NCI-H510A (cell line): ENCODE results near the gene ATG13.
"Not testable (repeated sequence)": the region's sequence is repeated elsewhere in the genome, so short reads cannot be mapped to it uniquely, and the experiment has no call there.

Experiments
- DNase-seq: peaks from one replicate; lab custom pipeline; 2025; lab: John Stamatoyannopoulos, UW

The ATG13 gene

DNA sequence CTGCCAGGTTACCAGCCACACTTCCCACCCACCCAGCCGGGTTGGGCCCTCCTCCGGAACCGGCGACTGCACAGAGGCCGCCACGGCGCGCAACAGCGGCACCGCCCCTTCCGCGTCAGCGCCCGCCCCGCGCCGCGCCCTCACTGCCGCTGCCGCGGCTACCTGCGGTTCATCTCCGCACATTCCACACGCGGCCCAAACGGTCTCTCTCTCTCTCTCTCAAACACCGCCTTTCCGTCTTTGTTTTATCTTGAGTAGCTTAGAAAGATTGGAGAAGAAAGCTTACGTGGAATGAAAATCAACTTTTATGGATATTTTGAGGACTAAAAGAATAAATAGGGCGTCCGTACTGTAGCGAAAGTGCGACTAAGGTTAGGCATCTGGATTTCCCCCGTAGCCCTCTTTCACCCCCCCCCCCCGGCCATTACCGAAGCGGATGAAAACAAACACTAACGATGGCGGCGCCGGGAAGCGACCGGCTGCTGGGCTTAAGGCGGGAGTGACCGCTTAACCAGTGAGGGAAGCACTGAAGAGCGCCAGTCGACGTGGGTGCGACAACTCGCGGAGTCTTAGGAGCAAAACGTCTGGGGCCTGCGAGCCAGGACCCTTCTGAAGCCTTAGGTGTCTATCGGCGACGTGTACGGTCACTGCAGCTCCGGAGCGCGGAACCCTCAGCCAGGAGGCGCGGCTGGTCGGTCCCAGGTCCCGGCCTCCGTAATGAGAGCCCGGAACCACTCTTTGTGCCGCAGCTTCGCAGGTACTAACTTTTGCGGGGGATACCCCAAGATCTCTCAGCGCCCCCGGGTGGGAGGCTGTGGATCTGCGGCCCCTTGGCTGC is at the start of gene ATG13, which contains the start of gene HARBI1:
ATG13 (plus strand) TSS at position 420 of the 838 bp plus-strand sequence. CDS start 26,739 bp downstream, outside the sequence.
HARBI1 (minus strand) TSS at position 94 of the 838 bp plus-strand sequence. CDS start 990 bp downstream, outside the sequence.
- DNase-seq, result peak; percentile 25

GRCh38 chr11:46570790-46571398 is 46.5 kb upstream of the ATG13 start:
- DNase-seq, result no peak

DNA sequence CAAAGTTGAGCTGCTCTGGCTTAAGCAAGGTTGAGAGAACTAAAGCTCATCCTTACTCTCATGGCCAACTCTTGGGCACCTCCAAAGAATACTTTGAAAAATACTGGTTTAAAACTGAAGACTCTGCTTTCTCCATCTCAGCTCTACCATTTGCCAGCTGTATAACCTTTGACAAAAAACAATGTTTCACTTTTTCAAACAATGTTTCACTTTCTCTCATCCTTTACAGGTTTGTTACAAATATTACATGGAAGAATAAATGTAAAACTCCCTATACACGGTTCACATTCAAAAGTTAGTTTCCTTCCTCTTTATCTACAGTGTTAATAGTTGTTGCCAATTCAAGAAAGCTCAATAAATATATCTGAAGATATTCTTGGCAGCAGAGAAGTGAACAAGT is 42.7 kb upstream of the ATG13 start:
- no peak for DNase-seq

DNA sequence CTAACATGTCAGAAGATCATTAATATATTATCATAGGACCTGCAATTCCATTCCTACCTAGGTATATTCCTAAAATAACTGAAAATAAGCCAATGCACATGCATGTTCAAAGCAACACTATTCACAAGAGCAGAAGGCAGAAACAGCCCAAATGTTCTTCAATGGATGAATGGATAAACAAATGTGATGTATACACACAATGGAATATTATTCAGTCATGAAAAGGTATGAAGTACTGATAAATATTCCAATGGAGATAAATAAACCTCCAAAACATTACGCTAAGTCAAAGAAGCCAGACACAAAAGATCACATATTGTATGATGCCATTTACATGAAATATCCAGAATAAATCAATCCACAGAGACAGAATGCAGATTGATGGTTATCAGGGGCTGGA is 40.3 kb upstream of the ATG13 start:
- no peak for DNase-seq

DNA sequence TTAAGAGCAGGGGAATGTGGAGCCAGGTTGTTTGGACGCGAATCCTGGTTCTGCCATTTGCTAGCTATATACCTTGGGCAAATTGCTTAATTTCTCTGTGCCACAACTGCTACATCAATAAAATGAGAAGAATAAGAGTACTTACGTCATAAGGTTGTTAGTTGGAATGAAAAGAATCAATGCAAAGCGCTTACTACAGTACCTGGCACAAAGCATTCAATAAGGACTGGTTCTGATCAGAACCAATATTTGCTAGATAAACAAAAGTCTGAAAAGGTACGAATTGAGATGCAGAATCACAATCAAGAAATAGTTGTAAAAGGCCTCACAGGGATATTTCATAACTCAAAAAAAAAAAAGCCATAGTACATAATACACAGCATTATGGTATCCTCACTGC is 34.8 kb upstream of the ATG13 start:
- DNase-seq, result no peak

- DNase-seq, result not testable (repeated sequence)
Observed at GRCh38 chr11:46583513-46583912, 33.8 kb upstream of the ATG13 start.

DNA sequence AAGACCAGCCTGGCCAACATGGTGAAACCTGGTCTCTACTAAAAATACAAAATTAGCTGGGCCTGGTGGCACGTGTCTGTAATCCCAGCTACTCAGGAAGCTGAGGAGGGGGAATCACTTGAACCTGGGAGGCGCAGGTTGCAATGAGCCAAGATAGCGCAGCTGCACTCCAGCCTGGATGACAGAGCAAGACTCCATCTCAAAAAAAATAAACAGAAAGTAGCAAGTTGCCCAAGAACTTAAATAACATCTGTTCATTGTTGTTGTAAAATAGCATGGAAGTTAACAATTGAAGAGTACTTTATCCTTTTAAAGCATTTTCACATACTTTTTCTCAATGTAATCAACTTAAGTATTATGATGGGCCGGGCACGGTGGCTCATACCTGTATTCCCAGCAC is 29.2 kb upstream of the ATG13 start:
- no peak for DNase-seq

- no peak for DNase-seq
Observed at GRCh38 chr11:46588915-46589314, 28.4 kb upstream of the ATG13 start.

DNA sequence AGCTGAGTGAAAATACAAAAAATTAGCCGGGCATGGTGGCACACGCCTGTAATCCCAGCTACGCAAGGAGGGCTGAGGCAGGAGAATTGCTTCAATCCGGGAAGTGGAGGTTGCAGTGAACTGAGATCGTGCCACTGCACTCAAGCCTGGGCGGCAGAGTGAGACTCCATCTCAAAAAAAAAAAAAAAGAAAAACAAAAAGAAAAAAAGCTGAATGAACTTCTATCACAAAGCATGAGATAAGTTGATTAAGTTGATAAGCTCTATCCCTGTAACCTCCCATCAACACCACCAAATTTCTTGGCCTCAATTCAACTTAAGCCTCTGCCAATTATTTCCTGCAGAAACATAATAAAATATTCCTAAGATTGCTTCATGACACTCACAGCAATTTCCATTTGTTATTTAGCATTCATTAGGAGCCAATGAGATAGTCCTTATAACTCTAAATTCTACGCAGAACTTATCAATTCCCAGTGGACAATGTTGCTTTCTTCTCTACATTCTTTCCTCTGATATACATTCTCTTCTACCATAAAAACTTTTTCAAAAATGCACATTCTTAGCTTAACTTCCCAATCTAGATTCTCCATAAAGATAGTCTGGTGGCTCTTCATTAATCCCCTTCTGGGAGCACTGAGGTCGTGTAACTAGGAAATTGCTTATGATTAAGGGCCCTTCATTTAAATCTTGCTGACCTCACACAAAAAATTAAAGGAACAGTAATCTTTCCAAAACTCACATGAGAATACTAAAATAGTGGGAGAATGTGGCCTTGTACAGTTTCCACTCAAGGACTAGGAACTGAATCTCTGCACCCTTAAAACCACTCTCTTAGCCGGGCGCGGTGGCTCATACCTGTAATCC is 26.4 kb upstream of the ATG13 start:
- DNase-seq, result no peak

- DNase-seq, result peak; percentile 51
Observed at GRCh38 chr11:46593550-46594373, 23.6 kb upstream of the ATG13 start, which contains the start of gene AMBRA1. TSS of gene AMBRA1 (minus strand) at chr11:46594023. CDS start at chr11:46548380, 45,643 bp downstream.

GRCh38 chr11:46594374-46594700 is 23.0 kb upstream of the ATG13 start:
- DNase-seq, result no peak

GRCh38 chr11:46594785-46595184 is 22.6 kb upstream of the ATG13 start:
- DNase-seq, result no peak

DNA sequence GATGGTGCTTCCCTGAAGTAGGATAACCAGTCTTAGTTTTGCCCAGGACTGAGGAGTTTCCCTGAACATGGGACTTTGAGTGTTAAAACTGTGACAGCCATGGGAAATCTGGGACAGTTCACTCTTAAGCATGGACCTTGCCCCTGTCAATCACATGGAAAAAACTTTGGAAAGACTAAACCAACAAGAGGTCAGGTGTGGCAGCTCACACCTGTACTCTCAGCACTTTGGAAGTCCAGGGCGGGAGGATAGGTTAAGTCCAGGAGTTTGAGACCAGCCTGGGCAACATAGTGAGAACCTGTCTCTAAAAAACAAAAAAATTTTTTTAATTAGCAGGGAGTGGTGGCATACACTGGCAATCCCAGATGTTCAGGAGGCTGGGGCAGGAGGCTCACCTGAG is 20.2 kb upstream of the ATG13 start:
- DNase-seq, result no peak

GRCh38 chr11:46597609-46598219 is 19.6 kb upstream of the ATG13 start:
- no peak for DNase-seq

GRCh38 chr11:46599340-46600193 is 17.8 kb upstream of the ATG13 start:
- DNase-seq, result no peak

DNA sequence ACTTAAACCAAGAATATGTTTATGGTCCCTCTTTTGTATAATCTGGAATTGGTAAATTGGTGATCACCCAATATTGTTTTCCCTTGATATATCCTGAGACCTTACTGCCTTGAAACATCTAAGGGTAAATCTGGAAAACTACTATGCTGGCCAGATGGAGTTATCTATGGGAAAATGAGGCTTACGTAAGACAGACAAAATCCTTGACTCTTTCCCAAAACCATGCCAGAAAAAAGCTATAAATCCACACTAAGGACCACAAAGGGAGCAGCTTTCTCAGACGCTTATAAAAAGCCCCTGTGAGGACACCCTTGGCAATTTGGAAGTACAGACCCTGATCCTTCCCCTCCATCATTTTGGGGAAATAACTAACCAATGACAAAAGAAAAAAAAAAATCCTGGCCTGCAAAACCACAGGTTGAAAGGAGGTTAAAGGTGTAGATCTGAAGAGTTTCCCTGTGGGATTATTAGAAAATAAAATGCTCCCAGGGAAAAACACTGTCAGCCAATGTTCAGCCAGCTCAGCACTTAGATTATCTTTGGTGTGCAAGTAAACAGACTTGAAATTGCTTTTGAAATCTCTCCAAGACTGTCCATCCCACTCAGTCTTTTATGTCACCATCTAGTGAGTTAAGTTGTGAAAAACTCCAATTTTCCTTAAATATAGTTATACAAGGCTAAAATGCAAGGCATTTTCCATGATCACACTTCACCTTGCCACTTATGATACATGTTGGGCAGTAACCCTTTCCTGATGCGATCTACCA is 17.0 kb upstream of the ATG13 start:
- DNase-seq, result no peak

DNA sequence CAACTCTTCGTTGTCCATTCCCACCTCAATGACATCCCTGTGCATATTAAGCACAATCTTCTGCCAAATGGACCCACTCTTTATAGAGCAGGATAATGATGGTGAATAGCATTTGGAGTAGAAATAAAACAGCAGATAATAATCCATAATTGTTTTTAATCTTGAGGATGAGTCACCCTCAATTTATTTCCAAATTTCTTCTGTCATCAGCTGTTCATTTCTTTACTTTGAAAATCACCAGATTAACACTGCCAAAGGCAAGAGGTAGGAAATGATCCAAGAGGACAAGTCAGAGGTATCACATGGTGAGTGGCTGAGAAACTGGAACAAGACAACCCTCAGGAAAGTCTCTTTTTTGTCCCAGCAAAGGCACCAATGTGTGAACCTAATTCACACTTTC is 16.2 kb upstream of the ATG13 start:
- DNase-seq, result no peak

DNA sequence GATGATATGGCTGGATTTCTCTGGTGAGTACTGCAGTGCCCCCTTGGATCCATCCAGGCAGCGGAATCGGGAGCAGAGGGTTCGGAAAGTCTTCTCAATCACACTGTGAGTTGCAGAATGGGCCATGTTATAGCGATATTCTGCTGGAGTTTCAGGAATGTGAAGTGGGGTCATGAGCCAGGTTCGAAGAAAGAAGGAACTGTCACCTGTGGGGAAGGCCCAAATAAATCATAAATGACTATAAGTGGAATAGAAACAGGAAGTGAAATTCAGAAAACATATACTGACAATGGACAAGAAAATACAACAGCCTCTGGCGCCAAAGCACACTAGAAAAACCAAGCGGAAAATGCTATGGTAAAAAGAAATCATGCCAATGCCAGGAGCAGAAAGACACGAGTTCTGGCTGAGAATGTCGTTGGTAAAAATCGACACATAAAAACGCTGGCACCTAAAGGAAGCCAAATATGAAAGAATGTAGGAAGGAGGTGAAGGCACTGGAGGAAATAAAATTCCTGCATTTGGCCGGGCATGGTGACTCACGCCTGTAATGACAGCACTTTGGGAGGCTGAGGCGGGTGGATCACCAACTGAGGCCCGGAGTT is 13.5 kb upstream of the ATG13 start:
- no peak for DNase-seq

GRCh38 chr11:46604796-46605195 is 12.6 kb upstream of the ATG13 start:
- DNase-seq, result no peak
